Tibial nerve (tissue), 4 donors: ENCODE results near the gene TM9SF3.

ENCODE experiments used
- EP300 ChIP-seq, 2 donors: sonication (generic); formaldehyde crosslinking; IDR thresholded peaks; one replicate each; pipeline ENCODE4 v1.6.1; 2017; ENCODE audit warnings: antibody characterized with exemption in 2 of 2, mild to moderate bottlenecking in 1 of 2
- POLR2A ChIP-seq, 2 donors: fragments of 450-650 bp; IDR thresholded peaks; one replicate each; pipeline ENCODE4 v1.6.1; 2017; ENCODE audit warnings: antibody characterized with exemption in 2 of 2, mild to moderate bottlenecking in 2 of 2, moderate library complexity in 2 of 2
- TF ChIP-seq, protein P1 (sequence below), 5 experiments: fragments of 200-600 bp in 3 of 5; fragments of 450-650 bp in 2 of 5; sonication (generic) in 3 of 5; IDR thresholded peaks; one replicate each; pipeline ENCODE4 v1.5.1; 2016 to 2019; ENCODE audit warnings: antibody characterized with exemption in 5 of 5, mild to moderate bottlenecking in 3 of 5, moderate library complexity in 2 of 5

GRCh38 chr10:96632974-96633710 lies 46.3 kb upstream of the TM9SF3 start:
- TF ChIP-seq, protein P1, sequence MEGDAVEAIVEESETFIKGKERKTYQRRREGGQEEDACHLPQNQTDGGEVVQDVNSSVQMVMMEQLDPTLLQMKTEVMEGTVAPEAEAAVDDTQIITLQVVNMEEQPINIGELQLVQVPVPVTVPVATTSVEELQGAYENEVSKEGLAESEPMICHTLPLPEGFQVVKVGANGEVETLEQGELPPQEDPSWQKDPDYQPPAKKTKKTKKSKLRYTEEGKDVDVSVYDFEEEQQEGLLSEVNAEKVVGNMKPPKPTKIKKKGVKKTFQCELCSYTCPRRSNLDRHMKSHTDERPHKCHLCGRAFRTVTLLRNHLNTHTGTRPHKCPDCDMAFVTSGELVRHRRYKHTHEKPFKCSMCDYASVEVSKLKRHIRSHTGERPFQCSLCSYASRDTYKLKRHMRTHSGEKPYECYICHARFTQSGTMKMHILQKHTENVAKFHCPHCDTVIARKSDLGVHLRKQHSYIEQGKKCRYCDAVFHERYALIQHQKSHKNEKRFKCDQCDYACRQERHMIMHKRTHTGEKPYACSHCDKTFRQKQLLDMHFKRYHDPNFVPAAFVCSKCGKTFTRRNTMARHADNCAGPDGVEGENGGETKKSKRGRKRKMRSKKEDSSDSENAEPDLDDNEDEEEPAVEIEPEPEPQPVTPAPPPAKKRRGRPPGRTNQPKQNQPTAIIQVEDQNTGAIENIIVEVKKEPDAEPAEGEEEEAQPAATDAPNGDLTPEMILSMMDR (IDR thresholded peaks at IDR 0.05), result no peak
- no peak for TF ChIP-seq POLR2A (IDR thresholded peaks at IDR 0.05)
- no peak for TF ChIP-seq EP300 (IDR thresholded peaks at IDR 0.05)
